Effector memory CD4-positive, alpha-beta T cell (primary cell): ENCODE measurements around the gene STK24.

Source experiments
- DNase-seq, 3 donors: peaks; one replicate each; pipeline ENCODE4 v3.0.0-alpha.2; 2020
- H3K27ac ChIP-seq: 2 replicates; pipeline ENCODE4 v1.7.0; 2013; ENCODE audit warnings: mild to moderate bottlenecking, low read length, moderate library complexity; ENCODE audit not compliant: insufficient read depth, poor library complexity, severe bottlenecking
- H3K27me3 ChIP-seq: replicated peaks from 2 replicates; pipeline ENCODE4 v1.7.0; 2013; ENCODE audit warnings: mild to moderate bottlenecking, low read length; ENCODE audit not compliant: insufficient read depth, control insufficient read depth, poor library complexity, severe bottlenecking
- H3K36me3 ChIP-seq: 2 replicates; pipeline ENCODE4 v1.7.0; 2013; ENCODE audit warnings: mild to moderate bottlenecking, low read length, moderate library complexity; ENCODE audit not compliant: control insufficient read depth, insufficient read depth
- H3K4me1 ChIP-seq: 2 replicates; pipeline ENCODE4 v1.7.0; 2013; ENCODE audit warnings: low read length, mild to moderate bottlenecking; ENCODE audit not compliant: control insufficient read depth, insufficient read depth, poor library complexity, severe bottlenecking
- H3K4me3 ChIP-seq: 2 replicates; pipeline ENCODE4 v1.7.0; 2013; ENCODE audit warnings: low read length, low read depth, mild to moderate bottlenecking; ENCODE audit not compliant: insufficient read depth, poor library complexity, severe bottlenecking
- H3K9me3 ChIP-seq: 2 replicates; pipeline ENCODE4 v1.7.0; 2013; ENCODE audit warnings: mild to moderate bottlenecking, low read length, moderate library complexity; ENCODE audit not compliant: control insufficient read depth

Gene STK24

GRCh38 chr13:98476538-98476966 is 100.4 kb downstream of the STK24 start:
- Histone ChIP-seq H3K9me3 (no peaks in the 10 kb centered on the region), H3K27ac (peak overlapping the region; percentile 82), H3K4me3 (no peak overlapping the region), H3K36me3 (peaks cover 35% of the 10 kb centered on the region), H3K27me3 (no peaks in the 10 kb centered on the region), H3K4me1 (peaks cover 49% of the 10 kb centered on the region)
- peak; percentile 84 to 89 (median 88) for DNase-seq

GRCh38 chr13:98476106-98476505 is 100.8 kb downstream of the STK24 start:
- peak overlapping the region; percentile 82 for H3K27ac ChIP-seq
- H3K36me3 ChIP-seq, result peaks cover 35% of the 10 kb centered on the region
- no peaks in the 10 kb centered on the region for H3K27me3 ChIP-seq
- H3K4me1 ChIP-seq, result peaks cover 44% of the 10 kb centered on the region
- peak; percentile 67 to 76 (median 70) for DNase-seq
- H3K4me3 ChIP-seq, result no peak overlapping the region
- H3K9me3 ChIP-seq, result no peaks in the 10 kb centered on the region

- Histone ChIP-seq H3K27ac (peak overlapping the region; percentile 82), H3K4me1 (peaks cover 44% of the 10 kb centered on the region), H3K36me3 (peaks cover 38% of the 10 kb centered on the region), H3K4me3 (no peak overlapping the region), H3K9me3 (no peaks in the 10 kb centered on the region), H3K27me3 (no peaks in the 10 kb centered on the region)
- no peak for DNase-seq
Observed at GRCh38 chr13:98475522-98475921, 101.4 kb downstream of the STK24 start.

- Histone ChIP-seq H3K4me1 (peaks cover 43% of the 10 kb centered on the region), H3K27ac (peak overlapping the region; percentile 82), H3K9me3 (no peaks in the 10 kb centered on the region), H3K4me3 (no peak overlapping the region), H3K36me3 (peaks cover 46% of the 10 kb centered on the region), H3K27me3 (no peaks in the 10 kb centered on the region)
- no peak for DNase-seq
Observed at GRCh38 chr13:98474761-98475160, 102.1 kb downstream of the STK24 start.

- DNase-seq, result no peak
- Histone ChIP-seq H3K4me3 (no peak overlapping the region), H3K36me3 (peaks cover 48% of the 10 kb centered on the region), H3K9me3 (no peaks in the 10 kb centered on the region), H3K27me3 (no peaks in the 10 kb centered on the region), H3K4me1 (peaks cover 38% of the 10 kb centered on the region), H3K27ac (no peak overlapping the region)
Observed at GRCh38 chr13:98474292-98474691, 102.6 kb downstream of the STK24 start.

GRCh38 chr13:98473788-98474144 is 103.1 kb downstream of the STK24 start:
- Histone ChIP-seq H3K36me3 (peaks cover 53% of the 10 kb centered on the region), H3K4me1 (peaks cover 34% of the 10 kb centered on the region), H3K27ac (peak overlapping the region; percentile 27), H3K4me3 (no peak overlapping the region), H3K27me3 (no peaks in the 10 kb centered on the region), H3K9me3 (no peaks in the 10 kb centered on the region)
- no peak for DNase-seq

GRCh38 chr13:98473135-98473787 is 103.6 kb downstream of the STK24 start:
- no peak overlapping the region for H3K4me3 ChIP-seq
- H3K27ac ChIP-seq, result peak overlapping the region; percentile 27
- no peaks in the 10 kb centered on the region for H3K9me3 ChIP-seq
- H3K36me3 ChIP-seq, result peaks cover 58% of the 10 kb centered on the region
- DNase-seq, result no peak
- peaks cover 29% of the 10 kb centered on the region for H3K4me1 ChIP-seq
- H3K27me3 ChIP-seq, result no peaks in the 10 kb centered on the region

GRCh38 chr13:98471934-98472333 is 105.0 kb downstream of the STK24 start:
- no peak overlapping the region for H3K4me3 ChIP-seq
- no peaks in the 10 kb centered on the region for H3K27me3 ChIP-seq
- peaks cover 16% of the 10 kb centered on the region for H3K4me1 ChIP-seq
- no peak for DNase-seq
- H3K9me3 ChIP-seq, result no peaks in the 10 kb centered on the region
- peaks cover 67% of the 10 kb centered on the region for H3K36me3 ChIP-seq
- no peak overlapping the region for H3K27ac ChIP-seq

GRCh38 chr13:98470920-98471319 is 106.0 kb downstream of the STK24 start:
- DNase-seq, result no peak
- Histone ChIP-seq H3K27ac (no peak overlapping the region), H3K9me3 (no peaks in the 10 kb centered on the region), H3K27me3 (no peaks in the 10 kb centered on the region), H3K36me3 (peaks cover 76% of the 10 kb centered on the region), H3K4me1 (peaks cover 7% of the 10 kb centered on the region), H3K4me3 (no peak overlapping the region)

GRCh38 chr13:98468929-98469328 is 108.0 kb downstream of the STK24 start:
- no peak for DNase-seq
- peaks cover 75% of the 10 kb centered on the region for H3K36me3 ChIP-seq

More at GRCh38 chr13:98468929-98469328, 108.0 kb downstream of the STK24 start:
- no peaks in the 10 kb centered on the region for H3K9me3 ChIP-seq
- no peak overlapping the region for H3K4me3 ChIP-seq
- no peaks in the 10 kb centered on the region for H3K4me1 ChIP-seq
- no peaks in the 10 kb centered on the region for H3K27me3 ChIP-seq
- H3K27ac ChIP-seq, result no peak overlapping the region
